HG02759 (cell line): ENCODE data around the gene GPR62.
"Not testable (repeated sequence)": the region's sequence is repeated elsewhere in the genome, so short reads cannot be mapped to it uniquely, and the experiment has no call there.

Experiments
- ATAC-seq: cut with Tn5 transposase; IDR thresholded peaks from one replicate; pipeline ENCODE4 v1.9.1; 2021; ENCODE audit warnings: mild to moderate bottlenecking, moderate library complexity; ENCODE audit not compliant: unreplicated experiment

GPR62 gene

GRCh38 chr3:51988286-51989146 lies 33.3 kb downstream of the GPR62 start:
- ATAC-seq = no peak

DNA sequence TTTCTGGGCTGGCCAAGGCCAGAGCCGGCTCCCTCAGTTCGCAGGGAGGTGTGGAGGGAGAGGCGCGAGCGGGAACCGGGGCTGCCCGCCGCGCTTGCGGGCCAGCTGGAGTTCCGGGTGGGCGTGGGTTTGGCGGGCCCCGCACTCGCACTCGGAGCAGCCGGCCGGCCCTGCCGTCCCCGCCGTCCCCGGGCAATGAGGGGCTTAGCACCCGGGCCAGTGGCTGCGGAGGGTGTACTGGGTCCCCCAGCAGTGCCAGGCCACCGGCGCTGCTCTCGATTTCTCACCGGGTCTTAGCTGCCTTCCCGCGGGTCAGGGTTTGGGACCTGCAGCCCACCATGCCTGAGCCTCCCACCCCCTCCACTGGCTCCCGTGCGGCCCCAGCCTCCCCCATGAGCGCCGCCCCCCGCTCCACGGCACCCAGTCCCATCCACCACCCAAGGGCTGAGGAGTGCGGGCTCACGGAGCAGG lies 35.4 kb downstream of the GPR62 start:
- ATAC-seq = not testable (repeated sequence)

DNA sequence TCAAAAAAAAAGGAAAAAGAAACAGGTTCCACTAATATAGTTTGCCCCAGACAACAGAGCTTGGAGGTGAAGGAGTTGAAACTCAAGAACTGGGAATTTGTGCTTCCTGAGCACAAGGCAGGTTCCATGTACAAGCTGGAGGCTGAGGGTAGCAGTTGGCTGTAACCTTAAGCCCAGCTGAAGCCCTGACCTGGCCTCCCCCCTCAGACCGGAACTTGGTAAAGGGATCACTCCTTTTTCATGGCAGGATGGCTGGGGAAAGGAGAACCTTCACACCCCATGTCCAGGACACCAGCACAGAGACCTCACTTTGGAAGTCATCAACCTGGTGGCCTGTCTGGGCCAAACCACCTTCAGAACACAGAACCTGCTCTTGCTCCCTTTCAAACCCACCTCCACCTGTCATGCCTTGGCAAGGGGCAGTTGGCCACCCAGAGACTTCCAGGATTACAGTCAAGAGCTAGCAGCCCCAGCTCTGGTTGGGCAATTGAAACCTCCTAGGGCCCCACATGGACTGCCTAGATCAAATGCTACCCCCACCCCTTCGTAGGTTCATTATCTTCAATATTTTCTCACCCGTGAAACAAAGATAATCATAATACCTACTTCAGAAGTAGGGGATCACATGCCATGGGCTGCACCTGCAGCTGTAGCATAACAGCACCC lies 37.0 kb downstream of the GPR62 start:
- ATAC-seq = no peak

DNA sequence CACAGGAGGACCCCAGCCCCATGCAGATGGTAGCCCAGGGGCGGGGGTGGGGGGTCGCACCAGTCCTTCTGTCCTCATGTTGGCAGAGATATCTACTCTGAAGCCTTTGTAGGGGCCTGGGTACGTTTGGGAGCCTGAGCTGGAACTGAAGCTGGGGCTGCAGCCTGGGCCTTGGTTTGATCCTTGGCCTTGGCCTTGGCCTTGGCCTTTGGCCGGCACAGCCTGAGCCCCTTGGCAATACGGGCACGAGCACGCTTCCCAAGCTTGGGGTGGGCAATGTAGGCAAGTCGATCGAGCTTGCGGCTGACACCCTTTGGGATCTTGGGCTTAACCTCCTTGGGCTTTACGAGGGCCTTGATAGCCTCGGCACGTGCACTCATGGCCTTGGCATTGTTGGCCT lies 38.5 kb downstream of the GPR62 start:
- not testable (repeated sequence) for ATAC-seq

DNA sequence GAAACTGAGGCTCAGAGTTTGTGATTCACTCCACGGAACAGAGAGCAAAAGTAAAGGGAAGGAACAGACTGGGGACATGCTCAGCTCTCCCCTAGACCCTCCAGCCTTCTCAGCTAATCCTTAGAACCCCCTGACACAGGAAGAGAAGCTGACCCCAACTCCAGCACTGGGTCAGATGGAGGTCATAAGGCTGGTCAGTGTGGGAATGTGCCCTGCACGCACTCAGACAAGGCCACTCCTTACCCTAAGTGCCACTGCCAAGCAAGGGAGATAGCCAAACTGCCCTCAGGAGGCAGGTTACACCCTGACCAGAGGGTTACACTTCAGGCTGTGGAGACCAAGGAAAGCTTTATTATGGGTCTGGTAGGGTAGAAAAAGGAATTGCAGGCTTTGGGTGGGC lies 39.3 kb downstream of the GPR62 start:
- no peak for ATAC-seq

DNA sequence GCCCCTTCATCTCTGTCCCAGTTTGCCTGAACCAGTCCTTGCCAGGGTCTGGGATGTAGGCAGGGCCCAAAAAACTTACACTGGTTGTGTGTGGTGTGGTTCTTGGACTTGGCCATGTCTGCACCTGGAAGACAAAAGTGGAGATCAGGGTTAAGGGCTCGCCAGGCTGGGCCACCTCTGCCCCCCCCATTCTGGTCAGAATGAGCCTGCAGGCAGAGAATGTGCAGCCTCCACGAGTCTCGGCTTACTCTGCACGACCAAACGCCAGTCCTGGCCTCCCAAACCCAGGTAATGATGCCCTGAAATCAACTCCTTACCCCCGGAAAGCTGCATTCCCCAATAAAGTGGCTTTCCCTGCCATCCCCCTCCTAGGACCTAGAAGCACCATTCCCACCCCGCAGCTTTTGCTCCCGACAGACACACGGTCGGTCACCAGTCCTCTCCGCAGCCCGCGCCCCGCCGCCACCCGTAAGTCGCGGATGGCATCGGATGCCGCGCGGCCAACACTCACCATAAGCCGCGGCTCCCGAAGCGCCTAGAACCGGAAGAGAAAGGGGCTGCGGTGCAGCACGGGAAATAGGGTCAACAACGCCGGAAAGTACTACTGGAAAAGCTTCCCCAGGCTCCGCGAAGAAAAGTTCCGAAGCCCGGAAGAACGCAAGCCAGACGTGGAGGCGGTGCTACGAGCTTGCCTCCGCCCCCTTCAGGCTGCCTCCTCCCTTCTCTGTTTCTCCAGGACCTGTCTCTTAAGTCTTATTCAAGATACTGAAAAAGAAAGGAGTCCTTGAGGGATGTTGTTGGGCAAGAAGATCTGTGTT lies 40.4 kb downstream of the GPR62 start, which contains the start of gene RPL29:
TSS of gene RPL29 (minus strand) at position 550 of the 818 bp plus-strand sequence. CDS start at position 116, 434 bp downstream.
- peak; percentile 86 for ATAC-seq

DNA sequence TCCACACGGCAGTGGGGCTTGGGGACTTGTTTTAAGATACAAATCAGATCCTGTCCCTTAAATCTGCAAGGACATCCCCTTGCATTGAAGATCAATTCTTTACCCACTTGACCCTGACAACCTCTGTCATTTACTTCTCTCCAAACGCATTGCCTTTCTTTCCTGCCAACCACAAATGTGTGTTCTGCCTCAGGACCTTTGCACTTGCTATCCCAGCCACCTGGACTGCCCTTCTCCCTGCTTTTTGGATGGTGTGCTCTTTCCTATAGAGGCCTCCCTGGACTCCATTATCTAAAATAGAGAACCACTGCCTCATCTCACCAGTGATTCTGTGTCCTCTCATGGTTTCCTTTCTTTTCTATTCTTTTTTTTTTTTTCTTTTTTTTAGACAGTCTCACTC lies 42.0 kb downstream of the GPR62 start:
- no peak for ATAC-seq

DNA sequence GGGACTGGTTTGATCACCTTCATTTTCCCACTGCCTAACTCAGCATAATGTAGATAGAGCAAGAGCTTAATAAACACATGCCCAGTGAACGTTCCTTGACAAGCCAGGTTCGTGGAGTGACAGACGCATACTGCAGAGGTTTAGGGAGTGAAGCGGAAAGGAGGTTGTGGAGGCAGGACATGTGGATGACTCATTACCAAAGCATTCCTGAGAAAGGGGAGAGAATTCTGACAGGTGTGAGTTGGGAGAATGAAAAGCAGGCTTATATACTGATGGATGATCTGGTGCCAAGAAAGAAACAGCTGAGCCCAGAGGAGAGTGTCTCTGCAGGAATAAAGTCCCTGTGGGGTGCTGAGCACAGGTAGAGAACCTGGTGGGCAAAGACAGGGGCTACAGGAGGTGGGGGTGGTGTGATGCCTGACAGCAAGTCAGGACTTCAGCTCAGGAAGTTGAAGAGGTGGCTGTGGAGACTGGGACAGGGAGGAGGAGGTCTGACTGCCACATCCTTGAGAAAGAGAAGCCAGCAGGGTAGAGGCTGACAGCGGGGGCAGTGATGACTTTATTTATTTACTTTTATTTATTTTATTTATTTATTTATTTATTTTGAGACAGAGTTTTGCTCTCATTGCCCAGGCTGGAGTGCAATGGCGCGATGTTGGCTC lies 42.9 kb downstream of the GPR62 start:
- no peak for ATAC-seq

- no peak for ATAC-seq
These were observed 43.6 kb downstream of the GPR62 start for GRCh38 chr3:51998774-51999173.

DNA sequence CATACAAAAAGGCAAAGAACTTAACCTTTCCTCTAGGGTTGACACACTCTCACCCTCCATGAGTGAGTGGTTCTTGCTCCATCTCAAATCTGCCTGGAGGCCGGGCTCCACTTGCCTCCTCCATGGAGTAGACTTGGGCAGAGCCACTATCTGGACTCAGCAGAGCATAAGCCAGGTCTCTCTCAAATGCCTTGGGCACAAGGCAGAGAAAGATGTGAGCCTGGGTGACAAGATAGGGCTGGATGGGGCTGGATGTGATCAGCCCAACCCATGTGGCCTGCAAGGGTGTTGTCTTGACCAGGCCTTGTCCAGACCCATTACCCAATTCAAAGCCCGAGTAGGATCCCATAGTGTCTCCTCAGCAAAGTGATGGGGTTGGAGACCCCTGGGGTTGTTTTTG lies 44.7 kb downstream of the GPR62 start:
- no peak for ATAC-seq

GRCh38 chr3:52001443-52001974 lies 46.3 kb downstream of the GPR62 start:
- peak; percentile 88 for ATAC-seq

DNA sequence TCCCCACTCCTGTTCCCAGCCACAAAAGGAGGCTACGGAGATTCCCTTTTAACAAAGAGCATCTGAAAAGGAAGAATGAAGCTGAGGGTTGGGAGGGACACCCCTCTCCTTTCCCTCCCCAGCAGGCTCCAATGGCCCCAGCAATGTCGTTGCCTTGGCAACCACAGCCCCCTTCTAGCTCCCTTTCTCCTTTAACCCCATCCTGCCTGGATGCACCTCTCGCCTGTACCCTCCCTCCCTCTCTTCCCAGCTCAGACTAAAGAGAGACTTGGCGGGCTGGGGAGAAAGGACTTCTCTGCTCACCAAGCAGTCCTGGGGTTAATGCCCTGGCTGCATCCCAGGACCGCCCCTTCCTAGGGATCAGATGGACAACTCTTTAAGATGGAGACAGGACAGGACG lies 47.6 kb downstream of the GPR62 start:
- no peak for ATAC-seq

DNA sequence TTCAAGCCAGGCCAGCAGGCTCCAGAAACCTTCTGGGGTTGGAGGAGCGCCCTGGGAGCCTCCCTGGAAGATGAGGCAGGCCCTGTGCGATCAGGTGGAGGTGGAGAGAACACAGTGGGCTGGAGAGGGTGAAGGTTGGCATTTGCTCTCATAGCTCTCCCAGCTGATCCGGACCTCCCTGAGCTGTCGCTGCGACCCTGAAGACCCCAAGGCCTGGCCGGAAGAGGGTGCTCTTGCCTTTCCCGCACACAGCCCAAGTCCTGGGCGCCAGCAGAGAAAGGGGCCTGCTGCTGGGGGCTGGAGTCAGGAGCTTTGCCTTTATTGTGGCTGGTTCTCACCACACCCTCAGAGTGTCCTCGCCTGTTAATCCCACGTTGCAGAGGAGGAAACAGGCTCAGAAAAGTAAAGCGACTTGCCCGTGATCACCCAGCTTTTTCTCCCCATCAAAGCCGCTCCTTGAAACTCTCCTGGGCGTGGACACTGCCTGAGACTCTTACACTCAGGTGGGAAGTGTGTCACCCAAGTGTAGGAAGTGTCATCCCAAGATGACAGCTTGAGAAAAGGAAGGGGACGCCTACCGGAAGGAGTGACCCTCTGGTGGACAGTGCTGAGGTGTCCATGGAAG lies 49.1 kb downstream of the GPR62 start:
- no peak for ATAC-seq

GRCh38 chr3:52004906-52005395 lies 49.8 kb downstream of the GPR62 start:
- no peak for ATAC-seq

DNA sequence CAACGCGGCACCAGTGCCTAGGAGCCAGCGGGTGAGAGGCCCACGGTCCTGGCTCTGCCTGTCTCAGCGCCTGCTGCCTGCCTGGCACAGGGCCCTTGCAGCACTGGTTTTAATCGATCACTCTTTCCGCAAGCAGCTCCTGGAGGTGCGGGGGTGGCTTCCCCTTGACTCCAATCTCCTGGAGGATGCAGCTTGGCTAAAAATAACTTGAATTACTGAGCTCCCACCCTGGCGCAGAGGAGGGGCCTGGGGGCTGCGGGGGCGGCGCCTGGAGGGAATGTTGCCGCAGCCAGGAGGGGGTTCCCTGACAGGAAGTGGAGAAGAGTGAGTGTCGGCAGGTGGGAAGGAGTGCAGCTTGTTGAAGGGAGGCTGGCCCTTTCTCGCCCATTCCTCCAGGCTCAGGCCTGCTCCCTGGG lies 50.4 kb downstream of the GPR62 start:
- no peak for ATAC-seq

DNA sequence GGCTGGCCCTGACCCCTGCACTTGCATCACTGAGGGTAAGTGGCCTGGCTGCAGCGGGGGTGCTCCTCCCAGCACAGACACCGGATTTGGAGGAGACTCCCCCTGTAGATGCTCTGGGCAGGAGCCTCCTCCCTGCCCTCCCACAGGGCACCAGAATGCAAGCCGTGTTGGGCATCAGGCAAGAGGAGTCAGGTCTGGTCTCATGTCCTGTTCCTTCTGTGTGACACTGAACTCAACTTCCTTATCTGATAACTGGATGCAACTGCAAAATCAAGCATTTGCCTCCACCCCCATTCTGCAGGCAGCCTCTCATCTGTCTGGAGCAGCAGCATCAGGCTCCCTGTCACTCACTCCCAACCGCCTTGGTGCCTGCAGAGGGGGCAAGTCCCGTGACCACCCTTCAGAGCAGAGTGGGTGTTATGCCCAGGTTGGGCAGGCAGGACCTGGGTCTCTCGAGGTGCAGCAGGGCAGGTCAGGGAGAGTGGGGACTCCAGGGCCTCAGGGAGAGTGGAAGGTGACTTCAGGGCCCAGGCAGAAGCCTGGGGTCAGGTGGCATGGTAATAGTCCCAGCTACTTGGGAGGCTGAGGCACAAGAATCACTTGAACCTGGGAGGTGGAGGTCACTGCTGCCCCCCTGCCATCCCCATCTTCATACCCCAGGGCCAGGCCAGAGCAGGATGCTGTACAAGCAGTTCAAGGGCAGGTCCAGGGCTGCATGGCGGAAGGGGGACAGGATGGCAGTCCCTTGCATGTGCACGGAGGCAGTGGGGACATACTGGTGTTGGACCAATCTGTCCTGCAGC lies 51.0 kb downstream of the GPR62 start:
- no peak for ATAC-seq

- no peak for ATAC-seq
These were observed 51.6 kb downstream of the GPR62 start for GRCh38 chr3:52006820-52007133.
